Lung (tissue), 12 donors: ENCODE results near the gene TRAF3. TPM values are rescaled to one million over a fixed set of nuclear protein-coding genes. Genes with fewer than 3 reads are reported as not detected.
"Not testable (repeated sequence)": the region's sequence is repeated elsewhere in the genome, so short reads cannot be mapped to it uniquely, and the experiment has no call there.

ENCODE experiments used
- ATAC-seq: fragments of 200-7000 bp; cut with Tn5 transposase; one replicate; pipeline ENCODE4 v1.9.1; 2020; ENCODE audit warnings: moderate number of reproducible peaks; ENCODE audit not compliant: insufficient read depth, low FRiP score
- DNase-seq, 3 donors: peaks; one replicate each; pipeline ENCODE4 v3.0.0-alpha.2; 2013 to 2017
- H3K27ac ChIP-seq, 2 donors: one replicate each; pipeline ENCODE4 v1.5.1; 2013; ENCODE audit warnings: mild to moderate bottlenecking in 2 of 2, moderate library complexity in 2 of 2, control low read depth in 1 of 2, inconsistent platforms in 1 of 2, low read depth in 1 of 2, low read length in 1 of 2
- H3K27me3 ChIP-seq, 3 donors: one replicate each; pipeline ENCODE4 v1.5.1; 2013; ENCODE audit warnings: low read length in 2 of 3; ENCODE audit not compliant: control insufficient read depth in 3 of 3, insufficient read depth in 3 of 3
- H3K36me3 ChIP-seq, 4 donors: one replicate each; pipeline ENCODE4 v1.5.1; 2013; ENCODE audit warnings: low read length in 4 of 4, mild to moderate bottlenecking in 1 of 4, moderate library complexity in 1 of 4; ENCODE audit not compliant: control insufficient read depth in 4 of 4, insufficient read depth in 4 of 4
- H3K4me1 ChIP-seq, 5 donors: one replicate each; pipeline ENCODE4 v1.5.1; 2013; ENCODE audit warnings: low read length in 5 of 5, mild to moderate bottlenecking in 2 of 5, moderate library complexity in 1 of 5; ENCODE audit not compliant: control insufficient read depth in 5 of 5, insufficient read depth in 5 of 5
- H3K4me3 ChIP-seq: one replicate; pipeline ENCODE4 v1.5.1; 2013; ENCODE audit warnings: mild to moderate bottlenecking, control low read depth, moderate library complexity
- H3K9ac ChIP-seq, 2 donors: one replicate each; pipeline ENCODE4 v1.5.1; 2013; ENCODE audit warnings: low read length in 2 of 2, control low read depth in 1 of 2; ENCODE audit not compliant: insufficient read depth in 1 of 2
- H3K9me3 ChIP-seq, 4 donors: one replicate each; pipeline ENCODE4 v1.5.1; 2013; ENCODE audit warnings: low read length in 3 of 4, mild to moderate bottlenecking in 1 of 4, moderate library complexity in 1 of 4; ENCODE audit not compliant: control insufficient read depth in 4 of 4, insufficient read depth in 3 of 4
- CTCF ChIP-seq: IDR thresholded peaks from 2 replicates; pipeline ENCODE4 v1.5.1; 2012; ENCODE audit warnings: mild to moderate bottlenecking; ENCODE audit errors: control extremely low read depth, extremely low read depth
- whole genome bisulfite sequencing, 2 donors: extraction: QIAGEN DNeasy Blood & Tissue Kit; methylation state at CpG; one replicate each; pipeline ENCODE4 v1.1.7; 2013; 5-methylcytosine and 5-hydroxymethylcytosine counted together
- polyA plus RNA-seq, 2 donors: library from polyadenylated mRNA; stranded (reverse); fragments of 200-250 nt; gene quantifications; one replicate each; pipeline ENCODE4 v1.2.1, GENCODE V29; 2013
- total RNA-seq, 2 donors: library from RNA; depleted of rRNA in 1 of 2; stranded (reverse); fragments of >200 nt in 1 of 2; gene quantifications; one replicate each; pipeline ENCODE4 v1.2.1, GENCODE V29; 2014 to 2021
- donor health status: control.
- donor health status: control.
- donor health status: Bipolar disorder and iron deficiency.
- donor health status: healthy.
- donor health status: DM: yes; HTN: yes; CAD: no.

Gene TRAF3
- total and polyA plus RNA-seq, 4 donors = 5.7 to 25.5 (median 18.7) TPM

DNA sequence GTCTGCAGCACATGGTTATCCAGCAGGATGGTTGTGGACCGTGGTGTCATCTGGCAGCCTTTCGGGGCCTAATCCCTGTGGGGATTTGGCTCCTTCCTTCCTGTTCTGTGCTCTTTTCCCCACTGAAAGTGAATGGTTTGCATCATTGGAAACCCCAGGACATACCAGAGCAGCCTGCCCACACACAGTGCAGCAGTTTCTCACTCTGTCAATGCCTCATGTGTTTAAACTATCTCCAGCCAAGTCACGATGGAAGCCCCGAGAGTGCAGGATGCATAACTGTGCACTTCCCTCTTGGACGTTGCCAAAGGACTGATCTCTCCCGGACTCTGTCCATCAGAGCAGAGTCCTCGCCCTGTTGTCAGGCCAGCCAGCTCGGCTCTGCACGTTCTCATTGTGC lies 116.2 kb downstream of the TRAF3 start:
- DNase-seq (peak; percentile 83 to 93 (median 88)), ATAC-seq (peak; percentile 13)
- H3K9ac ChIP-seq = no peak overlapping the region
- peaks cover 0 to 14% (median 8%) of the 10 kb centered on the region in 4 donors for H3K36me3 ChIP-seq
- 79 to 85% methylated on average over 9 of the region's 9 CpGs for WGBS, 2 donors
- H3K27ac ChIP-seq = no peak overlapping the region
- no peaks in the 10 kb centered on the region for H3K27me3 ChIP-seq
- H3K4me3 ChIP-seq = no peak overlapping the region
- no peak for TF ChIP-seq CTCF
- H3K9me3 ChIP-seq = no peaks in the 10 kb centered on the region
- H3K4me1 ChIP-seq = peaks cover 0 to 18% (median 0%) of the 10 kb centered on the region in 5 donors

DNA sequence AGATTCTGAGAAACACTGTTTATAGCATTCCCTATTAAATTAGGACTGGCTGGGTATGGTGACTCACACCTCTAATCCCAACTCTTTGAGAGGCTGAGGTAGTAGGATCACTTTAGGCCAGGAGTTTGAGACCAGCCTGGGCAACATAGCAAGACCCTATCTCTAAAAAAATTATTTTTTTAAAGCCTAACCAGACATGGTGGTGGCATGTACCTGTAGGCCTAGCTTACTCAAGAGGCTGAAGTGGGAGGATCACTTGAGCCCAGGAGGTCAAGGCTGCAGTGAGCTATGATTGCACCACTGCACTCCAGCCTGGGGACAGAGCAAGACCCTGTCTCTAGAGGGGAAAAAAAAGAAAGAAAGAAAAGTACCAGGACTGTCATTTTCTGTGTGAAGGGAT lies 119.5 kb downstream of the TRAF3 start:
- Histone ChIP-seq H3K4me1 (peaks cover 0 to 12% (median 9%) of the 10 kb centered on the region in 5 donors), H3K36me3 (peaks cover 0 to 13% (median 2%) of the 10 kb centered on the region in 4 donors)
- H3K27me3 ChIP-seq, DNase-seq, H3K4me3 ChIP-seq, H3K27ac ChIP-seq, H3K9me3 ChIP-seq, ATAC-seq, H3K9ac ChIP-seq: not testable (repeated sequence)

- ATAC-seq (peak; percentile 36), DNase-seq (no peak)
- no peaks in the 10 kb centered on the region for H3K9me3 ChIP-seq
- no peak overlapping the region for H3K27ac ChIP-seq
- 82 to 86% methylated on average over 14 of the region's 14 CpGs for WGBS, 2 donors
- no peaks in the 10 kb centered on the region for H3K27me3 ChIP-seq
- no peak overlapping the region for H3K9ac ChIP-seq
- H3K36me3 ChIP-seq = peaks cover 0 to 13% (median 2%) of the 10 kb centered on the region in 4 donors
- no peak for TF ChIP-seq CTCF
- H3K4me3 ChIP-seq = no peak overlapping the region
- H3K4me1 ChIP-seq = peaks cover 0 to 12% (median 9%) of the 10 kb centered on the region in 5 donors
These were observed 120.2 kb downstream of the TRAF3 start for GRCh38 chr14:102897299-102898027.

- no peak overlapping the region for H3K27ac ChIP-seq
- no peaks in the 10 kb centered on the region for H3K27me3 ChIP-seq
- DNase-seq (no peak), ATAC-seq (no peak)
- WGBS, 2 donors = 81 to 90% methylated on average over 6 of the region's 6 CpGs
- H3K4me1 ChIP-seq = peaks cover 0 to 11% (median 9%) of the 10 kb centered on the region in 5 donors
- no peak overlapping the region for H3K9ac ChIP-seq
- peaks cover 0 to 16% (median 2%) of the 10 kb centered on the region in 4 donors for H3K36me3 ChIP-seq
- H3K4me3 ChIP-seq = no peak overlapping the region
- TF ChIP-seq CTCF = no peak
- no peaks in the 10 kb centered on the region for H3K9me3 ChIP-seq
These were observed 121.0 kb downstream of the TRAF3 start for GRCh38 chr14:102898298-102898697.
